GM10266 (cell line): Measurements from ENCODE around the gene ADAMTS18.
A peak's percentile ranks its signal among the peaks of the same experiment; 100 is the strongest.

Experiments used
- DNase-seq: peaks from one replicate; pipeline ENCODE4 v3.0.0; 2012; ENCODE audit errors: extremely low spot score
- CTCF ChIP-seq: IDR thresholded peaks from 2 replicates; pipeline ENCODE4 v1.5.1; 2012; ENCODE audit warnings: mild to moderate bottlenecking, low read depth; ENCODE audit not compliant: control insufficient read depth, insufficient read depth; ENCODE audit errors: missing control alignments

Gene ADAMTS18

GRCh38 chr16:77387815-77388209 lies 47.0 kb downstream of the ADAMTS18 start:
- TF ChIP-seq CTCF: no peak
- DNase-seq: no peak

GRCh38 chr16:77386831-77387814 lies 47.7 kb downstream of the ADAMTS18 start:
- TF ChIP-seq CTCF: no peak
- no peak for DNase-seq

- DNase-seq: no peak
- TF ChIP-seq CTCF: no peak
Observed at GRCh38 chr16:77385481-77385880, 49.4 kb downstream of the ADAMTS18 start.

- no peak for TF ChIP-seq CTCF
- DNase-seq: no peak
Observed at GRCh38 chr16:77383606-77384187, 51.1 kb downstream of the ADAMTS18 start.

- peak; percentile 7 for DNase-seq
Observed at GRCh38 chr16:77376358-77376757, 58.5 kb downstream of the ADAMTS18 start.

GRCh38 chr16:77375396-77375795 lies 59.4 kb downstream of the ADAMTS18 start:
- DNase-seq: no peak
- TF ChIP-seq CTCF: no peak

More at GRCh38 chr16:77376358-77376757, 58.5 kb downstream of the ADAMTS18 start:
- TF ChIP-seq CTCF: peak; percentile 37

- no peak for DNase-seq
- TF ChIP-seq CTCF: no peak
Observed at GRCh38 chr16:77374384-77374783, 60.5 kb downstream of the ADAMTS18 start.
